NT2/D1 (cell line): Measurements from ENCODE around the gene GAA.
A peak's percentile ranks its signal among the peaks of the same experiment; 100 is the strongest.

Source experiments
- DNase-seq: peaks from one replicate; pipeline ENCODE4 v3.0.0-alpha.2; 2011; ENCODE audit warnings: low read depth, low spot score
- H3K27me3 ChIP-seq: 2 replicates; pipeline ENCODE4 v1.6.0; 2011; ENCODE audit warnings: mild to moderate bottlenecking; ENCODE audit not compliant: insufficient read length, insufficient read depth
- H3K36me3 ChIP-seq: 2 replicates; pipeline ENCODE4 v1.6.1; 2011; ENCODE audit warnings: mild to moderate bottlenecking, low read length, mixed read lengths; ENCODE audit not compliant: insufficient read depth, insufficient read length
- H3K4me1 ChIP-seq: 2 replicates; pipeline ENCODE4 v1.5.1; 2011; ENCODE audit not compliant: insufficient read depth, insufficient read length
- H3K4me3 ChIP-seq: 2 replicates; pipeline ENCODE4 v1.5.1; 2011; ENCODE audit warnings: low read depth; ENCODE audit not compliant: insufficient read length
- H3K9ac ChIP-seq: 2 replicates; pipeline ENCODE4 v1.6.0; 2011; ENCODE audit warnings: low read depth; ENCODE audit not compliant: insufficient read length
- H3K9me3 ChIP-seq: 2 replicates; pipeline ENCODE4 v1.5.1; 2011; ENCODE audit warnings: mild to moderate bottlenecking, low read length; ENCODE audit not compliant: insufficient read depth
- SUZ12 ChIP-seq: IDR thresholded peaks from 2 replicates; pipeline ENCODE4 v1.6.1; 2011; ENCODE audit not compliant: insufficient read length, insufficient read depth; ENCODE audit errors: extremely low read depth
- YY1 ChIP-seq: IDR thresholded peaks from 2 replicates; pipeline ENCODE4 v1.6.1; 2011; ENCODE audit not compliant: insufficient read length, insufficient read depth
- ZNF274 ChIP-seq: IDR thresholded peaks from 2 replicates; pipeline ENCODE4 v1.6.1; 2011; ENCODE audit warnings: mild to moderate bottlenecking, low read depth, low read length

The GAA gene

GRCh38 chr17:80071116-80071841, 30.1 kb upstream of the GAA start:
- Histone ChIP-seq H3K27me3 (no peaks in the 10 kb centered on the region), H3K9me3 (no peaks in the 10 kb centered on the region), H3K9ac (no peak overlapping the region), H3K36me3 (no peaks in the 10 kb centered on the region), H3K4me3 (no peak overlapping the region), H3K4me1 (peaks cover 5% of the 10 kb centered on the region)
- DNase-seq = no peak
- TF ChIP-seq YY1 = no peak
- no peak for TF ChIP-seq SUZ12
- TF ChIP-seq ZNF274 = no peak

- no peak for DNase-seq
Measured at GRCh38 chr17:80072410-80072809, 29.0 kb upstream of the GAA start.

GRCh38 chr17:80080081-80080480, 21.3 kb upstream of the GAA start:
- no peaks in the 10 kb centered on the region for H3K9me3 ChIP-seq
- H3K36me3 ChIP-seq = no peaks in the 10 kb centered on the region
- TF ChIP-seq SUZ12 (no peak), ZNF274 (no peak), YY1 (no peak)
- H3K9ac ChIP-seq = no peak overlapping the region
- H3K4me1 ChIP-seq = no peaks in the 10 kb centered on the region
- H3K4me3 ChIP-seq = no peak overlapping the region
- no peaks in the 10 kb centered on the region for H3K27me3 ChIP-seq
- no peak for DNase-seq

More at GRCh38 chr17:80072410-80072809, 29.0 kb upstream of the GAA start:
- H3K9me3 ChIP-seq = no peaks in the 10 kb centered on the region
- peaks cover 5% of the 10 kb centered on the region for H3K4me1 ChIP-seq
- no peaks in the 10 kb centered on the region for H3K27me3 ChIP-seq
- no peak overlapping the region for H3K9ac ChIP-seq
- no peaks in the 10 kb centered on the region for H3K36me3 ChIP-seq
- TF ChIP-seq YY1 = no peak
- TF ChIP-seq SUZ12 = no peak
- no peak for TF ChIP-seq ZNF274
- no peak overlapping the region for H3K4me3 ChIP-seq

- TF ChIP-seq YY1 (no peak), SUZ12 (no peak), ZNF274 (no peak)
- Histone ChIP-seq H3K27me3 (no peaks in the 10 kb centered on the region), H3K4me1 (no peaks in the 10 kb centered on the region), H3K36me3 (no peaks in the 10 kb centered on the region), H3K9ac (no peak overlapping the region), H3K4me3 (no peak overlapping the region), H3K9me3 (no peaks in the 10 kb centered on the region)
- DNase-seq = no peak
Measured at GRCh38 chr17:80081596-80081995, 19.8 kb upstream of the GAA start.

- Histone ChIP-seq H3K9ac (peak overlapping the region; percentile 64), H3K4me3 (no peak overlapping the region), H3K9me3 (no peaks in the 10 kb centered on the region)
Measured at GRCh38 chr17:80082403-80083135, 18.8 kb upstream of the GAA start.

GRCh38 chr17:80083136-80083661, 18.2 kb upstream of the GAA start:
- TF ChIP-seq ZNF274 (no peak), SUZ12 (no peak), YY1 (no peak)
- no peak overlapping the region for H3K9ac ChIP-seq
- no peak overlapping the region for H3K4me3 ChIP-seq
- H3K9me3 ChIP-seq = no peaks in the 10 kb centered on the region
- H3K4me1 ChIP-seq = peaks cover 2% of the 10 kb centered on the region
- DNase-seq = no peak
- H3K27me3 ChIP-seq = no peaks in the 10 kb centered on the region
- no peaks in the 10 kb centered on the region for H3K36me3 ChIP-seq

More at GRCh38 chr17:80082403-80083135, 18.8 kb upstream of the GAA start:
- H3K36me3 ChIP-seq = no peaks in the 10 kb centered on the region
- DNase-seq = no peak
- TF ChIP-seq ZNF274 (no peak), SUZ12 (no peak), YY1 (no peak)
- H3K27me3 ChIP-seq = no peaks in the 10 kb centered on the region
- H3K4me1 ChIP-seq = peaks cover 2% of the 10 kb centered on the region

GRCh38 chr17:80084773-80085172, 16.6 kb upstream of the GAA start:
- H3K27me3 ChIP-seq = no peaks in the 10 kb centered on the region
- no peak overlapping the region for H3K4me3 ChIP-seq
- H3K4me1 ChIP-seq = peaks cover 2% of the 10 kb centered on the region
- no peaks in the 10 kb centered on the region for H3K36me3 ChIP-seq
- no peaks in the 10 kb centered on the region for H3K9me3 ChIP-seq
- no peak overlapping the region for H3K9ac ChIP-seq
- TF ChIP-seq SUZ12 = no peak
- TF ChIP-seq ZNF274 = no peak
- no peak for TF ChIP-seq YY1
- no peak for DNase-seq
